IPS DF 19.7 (cell line): ENCODE data around the gene NAPSA.
"Not testable (repeated sequence)": the region's sequence is repeated elsewhere in the genome, so short reads cannot be mapped to it uniquely, and the experiment has no call there.

Source experiments
- DNase-seq: peaks from one replicate; pipeline ENCODE4 v3.0.0-alpha.2; 2013; ENCODE audit warnings: low read depth, low spot score

Gene NAPSA

DNA sequence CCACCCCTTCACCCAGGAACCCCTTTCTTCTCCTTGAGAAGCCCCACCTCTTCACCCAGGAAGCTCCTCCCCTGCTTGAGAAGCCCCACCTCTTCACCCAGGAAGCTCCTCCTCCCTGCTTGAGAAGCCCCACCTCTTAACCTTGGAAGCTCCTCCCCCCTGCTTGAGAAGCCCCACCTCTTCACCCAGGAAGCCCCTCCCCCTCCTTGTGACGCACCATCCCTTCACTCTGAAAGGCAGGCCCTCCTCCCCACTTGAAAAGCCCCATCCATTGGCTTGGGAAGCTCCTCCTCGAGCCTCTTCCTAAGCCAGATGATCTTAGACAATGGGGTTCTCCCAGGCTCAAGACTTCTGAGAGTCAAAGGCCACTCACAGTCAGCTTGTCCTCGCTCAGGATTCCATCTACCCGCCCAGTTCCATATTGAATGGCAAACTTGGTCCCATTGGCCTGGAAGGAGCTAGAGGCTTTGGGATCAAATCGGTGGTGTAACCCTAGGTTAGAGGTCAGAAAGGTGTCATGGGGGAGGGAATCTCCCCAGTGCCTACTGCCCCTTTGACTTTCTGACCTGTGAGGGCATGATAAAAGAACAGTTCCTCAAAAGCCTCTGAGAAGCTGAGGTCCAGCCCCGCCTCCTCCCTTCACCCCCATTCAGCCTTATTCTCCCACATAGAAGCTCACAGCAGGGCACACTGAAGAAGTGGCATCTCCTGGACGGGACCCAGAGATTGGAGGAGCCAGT is 4.0 kb downstream of the NAPSA start:
- DNase-seq = no peak

DNA sequence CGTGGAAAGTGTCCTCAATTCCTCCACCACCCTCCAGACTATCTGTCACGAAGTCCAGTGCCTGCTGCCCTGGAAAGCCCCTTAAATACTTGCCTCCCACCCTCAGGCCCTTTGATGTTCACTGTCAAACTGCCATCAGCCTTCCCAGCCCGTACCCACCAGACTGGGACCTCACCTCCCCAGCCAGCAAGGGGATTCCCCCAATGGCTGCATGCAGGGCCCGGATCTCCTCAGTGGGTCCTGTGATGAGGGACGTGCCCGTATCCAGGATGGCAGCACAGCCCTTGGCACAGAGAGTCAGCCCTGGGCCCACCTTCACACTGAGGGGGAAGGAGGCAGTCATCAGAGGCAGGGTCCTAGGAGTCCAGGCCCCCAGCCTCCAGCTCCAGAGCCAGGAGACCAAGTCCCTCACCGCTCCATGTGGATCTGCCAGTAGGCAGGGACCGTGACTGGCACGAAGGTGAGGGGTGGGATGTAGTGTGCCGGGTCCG is 6.1 kb downstream of the NAPSA start:
- no peak for DNase-seq

DNA sequence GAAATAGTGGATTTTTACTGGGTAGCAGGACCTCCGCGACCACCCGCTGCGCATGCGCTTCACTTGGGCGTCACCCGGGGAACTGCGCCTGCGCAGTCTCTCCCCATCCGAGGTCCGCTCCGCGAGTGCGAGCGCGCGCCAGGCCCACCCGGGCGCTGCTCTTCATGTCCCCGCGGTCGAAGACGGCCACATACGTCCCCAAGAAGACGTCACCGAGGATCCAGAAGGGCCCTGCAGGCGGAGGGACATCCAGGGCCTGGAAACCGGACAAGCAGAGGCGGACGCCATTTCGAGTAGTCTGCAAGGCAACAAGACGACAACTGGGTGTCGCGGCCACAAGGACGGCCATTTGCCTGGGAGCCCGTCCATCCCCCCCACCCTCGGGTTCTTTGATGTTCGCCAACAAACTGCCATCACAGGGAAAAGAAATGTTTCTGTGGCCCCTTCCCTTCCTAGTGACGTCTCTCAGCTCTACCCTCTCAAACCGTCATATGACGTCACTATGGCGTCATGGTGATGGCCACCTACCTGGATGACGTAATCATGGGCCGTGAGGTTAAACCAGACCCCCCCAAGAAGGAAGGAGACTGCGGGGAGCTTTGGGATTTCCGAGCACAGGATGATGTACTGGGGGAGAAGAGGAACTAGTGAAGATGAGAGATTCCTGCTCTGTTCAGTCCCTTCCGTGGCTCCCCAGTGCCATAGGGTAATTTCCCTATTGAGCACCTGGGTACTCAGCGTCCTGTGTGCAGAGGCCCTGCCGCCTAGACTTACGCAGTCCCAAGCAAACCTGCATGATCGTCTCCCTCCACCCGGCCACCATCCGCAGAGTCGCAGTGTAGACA is 6.7 kb downstream of the NAPSA start:
- DNase-seq = no peak

DNA sequence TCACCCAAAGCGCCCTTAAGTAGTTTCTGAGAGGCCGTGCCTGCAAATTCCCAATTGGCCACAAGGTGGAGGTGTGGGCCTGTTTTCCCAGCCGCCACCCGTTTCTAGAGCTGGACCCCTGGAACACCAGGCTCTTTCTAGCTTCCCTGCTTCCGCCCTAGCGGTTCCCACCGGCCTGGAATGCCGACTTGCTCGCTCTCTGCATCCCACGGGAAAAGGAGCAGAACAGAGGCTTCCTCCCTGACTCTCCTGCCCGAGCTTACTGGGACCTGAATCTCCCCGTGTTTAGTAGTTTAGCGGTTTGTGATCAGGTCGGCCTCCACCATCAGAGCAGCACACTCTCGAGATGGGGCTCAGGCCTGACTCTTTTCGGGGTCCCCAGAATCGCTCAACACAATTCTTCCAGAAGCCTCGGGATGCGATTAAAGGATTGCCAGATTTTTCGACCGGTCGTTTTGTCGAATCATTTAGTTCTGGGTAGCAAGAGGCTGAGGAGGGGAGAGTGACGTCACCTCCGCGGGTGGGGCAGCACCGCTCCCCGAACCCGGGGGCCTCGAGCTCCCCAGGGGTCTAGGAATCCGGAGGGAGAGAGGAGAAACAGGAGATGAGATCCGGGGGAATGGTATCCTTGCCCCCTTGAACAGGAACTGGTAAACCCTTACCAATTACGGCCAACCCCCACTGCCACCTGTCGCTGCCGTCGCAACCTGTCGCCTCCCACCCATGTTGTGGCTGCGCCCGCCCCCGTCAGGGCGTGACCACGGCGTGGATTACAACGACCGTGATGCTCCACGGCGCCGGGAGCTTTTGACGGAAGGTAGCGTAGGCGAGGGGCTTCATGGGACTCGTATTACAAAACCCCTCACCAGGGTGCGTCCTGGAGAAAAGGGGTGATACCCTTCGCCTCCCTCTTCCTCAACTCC is 8.0 kb downstream of the NAPSA start:
- DNase-seq = no peak

DNA sequence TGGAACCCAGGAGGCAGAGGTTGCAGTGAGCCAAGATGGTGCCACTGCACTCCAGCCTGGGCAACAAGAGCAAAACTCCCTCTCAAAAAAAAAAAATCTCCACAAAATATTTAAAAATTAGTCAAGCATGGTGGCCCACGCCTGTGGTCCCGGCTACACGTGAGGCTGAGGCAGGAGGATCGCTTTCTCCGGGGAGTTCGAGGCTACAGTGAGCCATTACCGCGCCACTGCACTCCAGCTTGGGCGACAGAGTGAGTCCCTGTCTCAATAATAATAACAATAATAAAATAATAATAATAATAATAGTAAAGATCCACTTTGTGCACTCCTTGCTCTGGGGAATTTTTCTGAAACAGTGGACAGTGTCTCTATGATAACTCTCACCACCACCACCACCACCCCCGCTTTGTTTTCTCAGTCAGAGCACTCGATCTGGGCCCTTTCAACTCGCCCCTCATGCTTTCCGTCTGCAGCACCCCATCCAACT is 8.7 kb downstream of the NAPSA start:
- DNase-seq = no peak

DNA sequence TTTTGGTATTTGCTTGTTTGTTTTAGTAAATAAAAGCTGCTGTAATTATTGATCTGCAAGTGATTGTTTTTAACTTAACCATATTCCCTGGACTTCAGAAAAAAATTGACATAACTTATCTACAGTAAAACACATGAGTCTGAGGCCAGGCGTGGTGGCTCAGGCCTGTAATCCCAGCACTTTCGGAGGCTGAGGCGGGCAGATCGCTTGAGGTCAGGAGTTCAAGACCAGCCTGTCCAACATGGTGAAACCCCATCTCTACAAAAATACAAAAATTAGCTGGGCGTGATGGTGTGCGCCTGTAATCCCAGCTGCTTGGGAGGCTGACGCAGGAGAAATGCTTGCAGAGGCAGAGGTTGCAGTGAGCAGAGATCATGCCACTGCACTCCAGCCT is 12.0 kb downstream of the NAPSA start:
- DNase-seq = not testable (repeated sequence)

DNA sequence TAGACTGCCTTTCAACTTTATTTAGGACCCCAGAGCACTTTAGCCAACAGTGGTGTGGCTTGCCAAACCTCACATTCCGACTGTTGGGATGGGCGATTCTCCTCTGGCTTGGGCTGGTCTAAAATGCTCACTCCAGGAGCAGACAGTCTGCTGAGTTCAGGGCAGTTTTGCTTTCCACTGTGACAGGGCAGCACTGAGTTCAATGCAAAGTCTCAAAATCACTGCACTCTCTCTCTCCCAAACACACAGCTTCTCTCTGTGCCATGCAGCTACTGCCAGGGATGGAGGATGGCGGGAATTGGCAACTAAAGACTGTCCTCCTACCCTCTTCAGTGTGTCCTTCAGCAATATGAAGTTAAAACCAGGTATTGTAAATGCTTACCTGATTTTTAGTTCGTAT is 13.2 kb downstream of the NAPSA start:
- no peak for DNase-seq

DNA sequence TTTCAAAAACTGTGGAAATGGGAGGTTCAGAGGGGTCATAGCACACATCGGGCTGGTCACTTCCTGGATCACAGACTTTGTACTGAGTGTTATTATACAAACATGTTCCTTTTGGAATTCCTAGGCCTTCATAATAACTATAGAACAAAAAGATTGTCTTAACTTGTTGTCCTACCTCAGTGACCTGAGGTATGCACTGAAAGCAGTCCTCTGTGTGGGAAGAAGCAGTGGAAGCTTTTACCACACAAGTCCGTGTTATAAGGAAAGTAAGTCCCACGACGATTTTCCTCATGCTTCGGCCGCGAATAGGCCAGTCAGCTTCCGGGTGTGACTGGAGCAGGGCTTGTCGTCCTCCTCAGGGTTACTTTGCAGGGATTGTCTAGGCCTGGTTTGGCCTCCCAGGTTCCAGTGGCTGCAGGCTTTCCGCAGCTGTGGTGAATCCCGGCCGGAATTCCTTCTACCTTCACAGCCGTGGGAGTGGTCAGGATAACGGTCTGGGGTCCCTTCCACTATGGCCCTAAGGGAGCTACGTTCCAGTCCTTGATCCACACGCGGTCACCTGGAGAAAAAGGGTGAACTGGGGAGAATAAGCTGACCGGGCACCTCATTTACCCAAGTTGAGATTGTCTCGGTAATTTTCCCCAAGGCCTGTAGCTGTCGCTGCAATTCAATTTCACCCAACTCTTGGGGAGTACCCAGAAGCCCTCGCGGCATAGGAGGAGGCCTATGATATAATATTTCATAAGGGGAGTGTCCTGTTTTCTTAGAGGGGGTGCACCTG is 16.0 kb downstream of the NAPSA start:
- DNase-seq = no peak

DNA sequence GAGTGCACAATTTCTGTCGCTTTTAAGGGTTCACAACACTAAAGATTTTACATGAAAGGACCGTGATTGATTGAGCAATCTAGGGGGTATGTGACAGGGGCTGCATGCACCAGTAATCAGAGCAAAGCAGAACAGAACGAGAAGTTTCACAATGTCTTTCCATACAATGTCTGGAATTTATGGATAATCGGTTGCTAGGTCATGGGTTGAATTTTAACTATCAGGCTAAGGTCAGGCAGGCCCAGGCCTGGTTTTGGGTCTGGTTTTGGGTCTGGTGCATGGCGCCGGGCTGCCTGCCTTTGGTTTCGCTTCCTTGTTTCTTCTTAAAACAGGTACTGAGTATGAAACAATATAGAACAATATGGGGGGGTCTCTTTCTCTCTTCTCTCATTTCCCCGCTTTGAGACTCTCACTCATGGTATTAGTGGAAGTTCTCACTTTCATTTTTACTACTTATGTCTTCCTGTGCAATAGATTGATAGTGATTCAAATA is 18.3 kb downstream of the NAPSA start:
- DNase-seq = not testable (repeated sequence)

DNA sequence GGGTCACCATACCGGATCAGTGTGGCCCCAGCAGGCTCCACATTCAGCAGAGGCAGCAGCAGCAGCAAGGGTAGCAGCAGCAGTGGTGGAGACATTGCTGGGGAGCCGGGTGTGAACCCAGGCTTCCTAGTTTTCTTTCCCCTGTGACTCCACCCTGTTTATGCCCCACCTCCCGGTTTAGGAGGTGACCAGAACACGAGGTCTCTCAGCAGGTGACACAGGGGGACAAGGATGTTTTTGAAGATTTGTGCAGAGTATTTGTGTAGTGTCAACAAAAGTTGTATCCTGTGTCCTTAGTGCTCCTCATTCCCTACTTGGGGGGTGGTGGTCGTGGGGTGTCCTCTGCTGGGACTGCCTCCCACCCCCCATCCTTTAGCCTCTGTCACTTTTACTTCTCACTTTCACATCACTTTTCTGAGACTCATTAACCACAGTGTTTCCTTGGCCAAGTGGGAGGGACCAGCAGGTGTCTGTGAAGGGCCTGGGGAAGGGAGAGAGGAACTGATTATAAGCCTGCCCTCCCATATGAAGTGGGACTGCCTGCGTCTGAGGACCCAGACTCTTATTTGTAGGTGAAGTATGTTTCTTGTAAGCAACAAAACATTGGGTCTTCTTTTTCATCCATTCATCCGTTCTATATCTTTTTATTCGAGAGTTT is 20.6 kb downstream of the NAPSA start:
- DNase-seq = no peak

DNA sequence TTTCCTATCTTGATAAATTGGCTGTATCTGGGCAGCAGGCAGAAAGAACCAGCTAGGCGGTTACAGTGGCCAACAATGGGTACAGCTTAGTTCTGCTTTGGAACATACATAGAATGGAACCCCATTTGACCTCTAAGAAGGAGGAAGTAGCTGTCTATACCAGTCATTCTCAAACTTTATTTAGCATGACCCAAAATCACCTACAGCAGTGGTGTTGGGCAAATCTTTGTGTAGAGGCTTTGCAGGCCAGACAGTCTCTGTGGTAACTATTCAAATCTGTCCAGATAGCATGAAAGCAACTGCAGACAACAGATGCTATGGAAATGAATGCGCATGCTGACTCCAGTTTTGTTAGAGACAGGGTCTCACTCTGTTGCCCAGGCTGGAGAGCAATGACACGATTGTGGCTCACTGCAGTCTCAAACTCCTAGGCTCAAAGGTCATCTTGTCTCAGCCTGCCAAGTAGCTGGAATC is 24.3 kb downstream of the NAPSA start:
- no peak for DNase-seq

DNA sequence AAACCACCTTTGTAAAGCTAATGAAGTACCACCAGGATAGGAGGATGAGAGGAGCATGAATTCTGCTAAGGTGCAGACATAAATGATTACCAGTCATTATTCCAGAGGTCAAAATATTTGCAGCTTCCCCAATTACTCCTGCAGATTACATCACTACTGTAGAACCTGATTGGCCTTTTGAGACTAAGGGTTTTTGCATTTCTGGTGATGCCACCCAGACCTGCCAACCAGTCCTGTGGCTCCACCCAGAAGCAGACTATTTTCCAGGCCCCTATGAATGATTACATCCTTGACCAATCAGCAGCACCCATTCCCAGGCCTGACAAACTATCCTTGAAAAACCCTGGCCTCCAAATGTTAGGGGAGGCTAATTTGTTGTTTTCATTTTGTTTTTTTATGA is 25.1 kb downstream of the NAPSA start:
- DNase-seq = no peak

DNA sequence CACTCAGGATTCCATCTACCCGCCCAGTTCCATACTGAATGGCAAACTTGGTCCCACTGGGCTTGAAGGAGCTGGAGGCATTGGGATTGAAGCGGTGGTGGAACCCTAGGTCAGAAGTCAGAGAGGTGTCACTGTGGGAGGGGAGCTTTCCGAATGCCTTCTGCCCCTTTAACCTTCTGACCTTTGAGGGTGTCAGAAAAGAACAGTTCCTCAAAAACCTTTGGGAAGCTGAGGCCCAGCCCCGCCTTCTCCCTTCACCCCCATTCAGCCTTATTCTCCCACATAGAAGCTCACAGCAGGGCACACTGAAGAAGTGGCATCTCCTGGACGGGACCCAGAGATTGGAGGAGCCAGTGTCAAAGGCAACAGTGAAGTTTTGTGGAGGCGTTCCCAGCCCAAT is 28.4 kb downstream of the NAPSA start:
- not testable (repeated sequence) for DNase-seq

DNA sequence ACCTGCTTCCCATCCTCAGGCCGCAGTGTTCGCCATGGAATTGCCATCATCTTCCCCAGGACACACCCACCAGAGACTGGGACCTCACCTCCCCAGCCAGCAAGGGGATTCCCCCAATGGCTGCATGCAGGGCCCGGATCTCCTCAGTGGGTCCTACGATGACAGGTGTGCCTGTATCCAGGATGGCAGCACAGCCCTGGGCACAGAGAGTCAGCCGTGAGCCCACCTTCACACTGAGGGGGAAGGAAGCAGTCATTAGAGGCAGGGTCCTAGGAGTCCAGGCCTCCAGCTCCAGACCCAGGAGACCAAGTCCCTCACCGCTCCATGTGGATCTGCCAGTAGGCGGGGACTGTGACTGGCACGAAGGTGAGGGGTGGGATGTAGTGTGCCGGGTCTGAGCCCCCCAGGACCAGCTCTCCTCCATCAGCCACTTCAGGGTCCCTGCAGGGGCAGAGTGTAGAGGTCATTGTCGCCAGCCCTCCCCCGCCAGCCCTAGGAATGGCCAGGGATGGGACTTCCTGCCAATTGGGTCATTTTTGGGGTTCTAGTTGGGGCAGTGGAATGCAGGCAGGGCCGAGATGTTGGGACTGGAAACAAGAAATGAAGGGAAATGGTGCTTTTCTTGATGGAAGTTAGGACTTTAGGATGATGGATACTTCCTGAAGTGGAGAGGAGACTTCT is 30.6 kb downstream of the NAPSA start:
- no peak for DNase-seq

DNA sequence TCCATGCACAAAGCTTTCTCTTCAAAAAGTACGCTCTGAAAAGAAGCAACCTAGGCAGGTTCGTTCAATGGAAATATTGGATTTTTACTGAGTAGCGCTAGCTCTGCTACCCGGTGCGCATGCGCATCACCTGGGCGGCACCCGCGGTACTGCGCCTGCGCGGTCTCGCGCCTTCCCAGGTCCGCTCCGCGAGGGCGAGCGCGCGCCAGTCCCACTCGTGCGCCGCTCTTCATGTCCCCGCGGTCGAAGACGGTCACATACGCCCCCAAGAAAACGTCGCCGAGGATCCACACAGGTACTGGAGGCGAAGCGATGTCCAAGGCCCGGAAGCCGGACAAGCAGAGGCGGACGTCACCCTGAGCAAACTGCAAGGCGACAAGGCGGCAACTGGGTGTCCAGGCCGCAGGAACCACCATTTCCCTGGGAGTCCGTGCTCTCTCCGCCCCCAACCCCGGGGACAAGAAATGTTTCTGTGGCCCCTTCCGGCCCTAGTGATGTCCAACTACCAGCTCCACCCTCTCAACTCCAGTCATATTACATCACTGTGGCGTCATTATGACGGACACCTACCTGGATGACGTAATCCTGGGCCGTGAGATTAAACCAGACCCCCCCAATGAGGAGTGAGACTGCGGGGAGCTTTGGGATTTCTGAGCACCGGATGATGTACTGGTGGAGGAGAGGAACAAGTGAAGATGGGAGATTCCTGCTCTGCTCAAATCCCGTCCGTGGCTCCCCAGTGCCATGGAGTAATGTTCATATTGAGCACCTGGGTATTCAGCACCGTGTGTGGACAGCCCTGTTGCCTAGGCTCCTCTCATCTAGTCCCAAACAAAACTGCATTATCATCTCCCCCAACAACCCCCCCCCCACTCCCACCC is 31.5 kb downstream of the NAPSA start:
- no peak for DNase-seq

DNA sequence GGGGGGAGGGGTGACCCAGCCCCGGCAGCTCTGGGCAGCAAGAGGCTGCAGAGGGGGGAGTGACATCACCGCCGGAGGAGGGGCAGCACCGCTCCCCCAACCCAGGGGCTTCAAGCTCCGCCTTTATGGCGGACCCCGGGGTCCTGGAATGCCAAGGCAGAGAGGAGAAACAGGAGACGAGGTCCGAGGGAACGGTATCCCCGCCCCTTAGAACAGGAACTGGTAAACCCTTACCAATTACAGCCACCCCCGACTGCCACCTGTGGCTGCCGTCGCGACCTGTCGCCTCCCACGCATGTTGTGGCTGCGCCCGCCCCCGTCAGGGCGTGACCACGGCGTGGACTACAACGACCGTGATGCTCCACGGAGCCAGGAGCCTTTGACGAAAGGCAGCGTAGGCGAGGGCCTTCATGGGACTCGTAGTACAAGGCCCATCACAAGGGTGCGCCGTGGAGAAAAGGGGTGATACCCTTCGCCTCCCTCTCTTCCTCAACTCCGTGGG is 32.2 kb downstream of the NAPSA start:
- no peak for DNase-seq

DNA sequence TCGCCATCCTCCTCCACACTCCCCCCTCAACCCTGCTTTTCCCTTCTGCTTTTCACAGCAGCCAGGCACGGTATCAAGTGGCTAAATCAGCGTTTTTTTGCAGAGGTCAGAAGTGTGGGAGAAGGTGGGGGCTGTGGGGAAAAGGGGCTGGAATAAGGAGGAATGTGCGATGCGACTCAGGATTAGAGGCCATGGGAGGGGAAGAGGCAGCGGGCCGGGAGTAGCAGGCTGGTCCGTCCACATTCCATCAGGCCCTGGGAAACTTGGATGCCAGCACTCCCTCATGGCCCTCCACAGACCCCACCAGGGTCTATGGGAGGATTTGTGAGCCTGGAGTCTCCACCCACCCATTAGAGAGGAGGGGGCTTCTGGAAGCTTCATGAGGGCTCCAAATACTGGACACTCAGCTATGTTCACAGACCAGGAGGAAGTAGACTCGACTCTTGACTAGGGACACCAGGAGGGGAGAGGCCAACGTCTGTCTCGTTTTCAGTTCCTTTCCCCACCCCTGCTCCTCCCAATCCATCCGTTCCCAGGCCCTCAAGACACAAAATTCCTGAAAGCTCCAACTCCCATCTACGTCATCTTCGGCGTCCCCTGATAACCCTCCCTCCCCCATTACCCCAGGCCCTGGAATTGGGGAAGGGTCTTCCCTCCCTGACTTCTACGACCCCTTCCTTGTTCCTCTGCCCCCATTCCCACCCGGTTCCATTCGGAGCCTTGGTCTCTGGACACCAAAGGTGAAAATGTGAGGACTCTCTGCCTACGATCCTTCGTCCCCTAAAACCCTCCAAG is 33.0 kb downstream of the NAPSA start:
- DNase-seq = no peak

DNA sequence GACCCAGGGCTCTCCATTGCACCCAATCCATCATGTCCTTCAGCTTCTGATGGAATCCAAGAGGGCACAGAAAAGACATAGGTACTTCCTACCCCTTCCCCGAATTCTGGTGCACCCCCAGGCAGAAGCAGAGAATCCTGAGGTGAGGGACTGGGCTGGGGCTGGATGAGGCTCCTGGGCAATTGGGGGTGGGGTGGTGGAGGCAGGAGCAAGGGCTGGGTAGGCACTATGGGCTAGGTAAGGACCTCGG is 33.5 kb downstream of the NAPSA start:
- no peak for DNase-seq
